Mucosa of descending colon (tissue), 3 donors: ENCODE results near the gene TMEM208. TPM values are rescaled to one million over a fixed set of nuclear protein-coding genes. Genes with fewer than 3 reads are reported as not detected.
A peak's percentile ranks its signal among the peaks of the same experiment; 100 is the strongest.

Experiments
- ATAC-seq: fragments of 200-7000 bp; cut with Tn5 transposase; one replicate; pipeline ENCODE4 v1.9.1; 2020; ENCODE audit warnings: mild to moderate bottlenecking, moderate library complexity
- DNase-seq, 3 donors: peaks; one replicate each; pipeline ENCODE4 v3.0.0-alpha.2; 2020
- H3K36me3 ChIP-seq: fragments of 200-600 bp; one replicate; pipeline ENCODE4 v1.8.0; 2021; ENCODE audit warnings: low read depth, mild to moderate bottlenecking
- H3K4me1 ChIP-seq: fragments of 200-600 bp; one replicate; pipeline ENCODE4 v1.8.0; 2021; ENCODE audit warnings: low read depth, mild to moderate bottlenecking
- H3K4me3 ChIP-seq: fragments of 200-600 bp; one replicate; pipeline ENCODE4 v1.8.0; 2021; ENCODE audit warnings: mild to moderate bottlenecking
- H3K9me3 ChIP-seq: fragments of 200-600 bp; one replicate; pipeline ENCODE4 v1.8.0; 2021; ENCODE audit warnings: mild to moderate bottlenecking
- CTCF ChIP-seq: fragments of 200-600 bp; IDR thresholded peaks from one replicate; pipeline ENCODE4 v1.8.0; 2022; ENCODE audit warnings: antibody characterized with exemption, mild to moderate bottlenecking
- intact Hi-C, 2 donors: fragments of 100-400 bp; cut with DNase I in 1 of 2; cut with micrococcal nuclease in 1 of 2; formaldehyde crosslinking; loops; one replicate each; pipeline versions ENCODE4 v1.11.0 to v1.11.1; 2022; cut with DNase I, micrococcal nuclease
- total RNA-seq, 3 donors: library from RNA; stranded (reverse); fragmentation: NEBNext Ultra II Directional in 2 of 3; extraction: Animal tissue kit (Norgen Biotek cat#: 25700) in 2 of 3; gene quantifications; one replicate each; pipeline versions ENCODE4 v1.2.1 to v1.2.4, GENCODE V29; 2021 to 2023
- donor health status: DM: no; HTN: no; CAD: no; lungs with moderate emphysema.
- donor health status: DM: no; HTN: no; CAD: no.
- donor health status: DM: no; HTN: yes; CAD: no.

Gene TMEM208
- total RNA-seq, 3 donors from 2014 or later: 30.8 to 39.6 (median 36.1) TPM

- Histone ChIP-seq H3K36me3 (peaks cover 8% of the 10 kb centered on the region), H3K4me1 (no peaks in the 10 kb centered on the region), H3K9me3 (no peaks in the 10 kb centered on the region), H3K4me3 (no peak overlapping the region)
- TF ChIP-seq CTCF: no peak
- intact Hi-C loops: no loop called here
- ATAC-seq (no peak), DNase-seq (peak in 2 of 3 donors; percentile 24 to 41)
These were observed 6.7 kb downstream of the TMEM208 start for GRCh38 chr16:67233596-67233995.

- intact Hi-C loops: no loop called here
- ATAC-seq (no peak), DNase-seq (peak in 2 of 3 donors; percentile 23 to 45)
- H3K4me3 ChIP-seq: no peak overlapping the region
- no peaks in the 10 kb centered on the region for H3K4me1 ChIP-seq
- TF ChIP-seq CTCF: no peak
- peaks cover 8% of the 10 kb centered on the region for H3K36me3 ChIP-seq
- H3K9me3 ChIP-seq: no peaks in the 10 kb centered on the region
These were observed 7.3 kb downstream of the TMEM208 start for GRCh38 chr16:67234180-67234597.

GRCh38 chr16:67235816-67236562 is 9.1 kb downstream of the TMEM208 start:
- Histone ChIP-seq H3K36me3 (peaks cover 8% of the 10 kb centered on the region), H3K9me3 (no peaks in the 10 kb centered on the region), H3K4me1 (peaks cover 9% of the 10 kb centered on the region), H3K4me3 (no peak overlapping the region)
- no peak for TF ChIP-seq CTCF
- ATAC-seq (no peak), DNase-seq (peak in 2 of 3 donors; percentile 18 to 34)
- intact Hi-C loops: no loop called here

GRCh38 chr16:67236563-67237395 is 9.8 kb downstream of the TMEM208 start:
- ATAC-seq (peak; percentile 67), DNase-seq (peak; percentile 55 to 73 (median 72))
- TF ChIP-seq CTCF: no peak
- intact Hi-C loops: no loop called here
- Histone ChIP-seq H3K9me3 (no peaks in the 10 kb centered on the region), H3K36me3 (peaks cover 8% of the 10 kb centered on the region), H3K4me1 (peaks cover 16% of the 10 kb centered on the region), H3K4me3 (no peak overlapping the region)

GRCh38 chr16:67237396-67238277 is 10.7 kb downstream of the TMEM208 start:
- no peak overlapping the region for H3K4me3 ChIP-seq
- H3K36me3 ChIP-seq: peaks cover 8% of the 10 kb centered on the region
- peaks cover 24% of the 10 kb centered on the region for H3K4me1 ChIP-seq
- DNase-seq (peak in 2 of 3 donors; percentile 15 to 52), ATAC-seq (no peak)
- intact Hi-C loops: no loop called here
- no peaks in the 10 kb centered on the region for H3K9me3 ChIP-seq
- no peak for TF ChIP-seq CTCF
